CD14-positive monocyte (primary cell): Measurements from ENCODE around the gene DOCK1. TPM values are rescaled to one million over a fixed set of nuclear protein-coding genes. Genes with fewer than 3 reads are reported as not detected.
A peak's percentile ranks its signal among the peaks of the same experiment; 100 is the strongest.

ENCODE experiments used
- DNase-seq, 3 donors: peaks; one replicate each; pipeline ENCODE4 v3.0.0-alpha.2; 2011 to 2022
- H2AFZ ChIP-seq: 2 replicates; pipeline ENCODE4 v1.6.0; 2012; ENCODE audit warnings: mild to moderate bottlenecking, low read depth, low read length, inconsistent platforms; ENCODE audit not compliant: insufficient read depth, poor library complexity, severe bottlenecking
- H3K27ac ChIP-seq, 2 donors: 1 replicate in 1 of 2; 2 replicates in 1 of 2; pipeline ENCODE4 v1.5.1; 2012 to 2013; ENCODE audit warnings: low read length in 2 of 2, control low read depth in 1 of 2, inconsistent platforms in 1 of 2, low read depth in 1 of 2, mild to moderate bottlenecking in 1 of 2
- H3K27me3 ChIP-seq, 2 donors: one replicate each; pipeline versions ENCODE4 v1.6.0 to v1.6.1; 2011 to 2013; ENCODE audit warnings: low read length in 2 of 2; ENCODE audit not compliant: control insufficient read depth in 2 of 2, insufficient read depth in 2 of 2
- H3K36me3 ChIP-seq, 2 donors: replicated peaks in 1 of 2; 1 replicate in 1 of 2; 2 replicates in 1 of 2; pipeline versions ENCODE4 v1.5.1 to v1.6.1; 2012 to 2013; ENCODE audit warnings: low read length in 2 of 2, control low read depth in 1 of 2, inconsistent platforms in 1 of 2, mild to moderate bottlenecking in 1 of 2; ENCODE audit not compliant: insufficient read depth in 2 of 2, control insufficient read depth in 1 of 2
- H3K4me1 ChIP-seq, 2 donors: 1 replicate in 1 of 2; 2 replicates in 1 of 2; pipeline versions ENCODE4 v1.5.1 to v1.6.1; 2012 to 2013; ENCODE audit warnings: low read length in 2 of 2, control low read depth in 1 of 2, inconsistent platforms in 1 of 2, mild to moderate bottlenecking in 1 of 2, moderate library complexity in 1 of 2; ENCODE audit not compliant: insufficient read depth in 2 of 2, control insufficient read depth in 1 of 2
- H3K4me2 ChIP-seq: replicated peaks from 2 replicates; pipeline ENCODE3; 2012; ENCODE audit warnings: low read length, moderate library complexity, mild to moderate bottlenecking; ENCODE audit not compliant: poor library complexity, severe bottlenecking; ENCODE audit errors: extremely low read depth
- H3K4me3 ChIP-seq, 3 experiments: fragments of 200-600 bp in 1 of 3; sonication (generic) in 1 of 3; replicated peaks in 1 of 3; 1 replicate in 2 of 3; 2 replicates in 1 of 3; pipeline ENCODE4 v1.5.1; 2011 to 2013; ENCODE audit warnings: low read length in 3 of 3, mild to moderate bottlenecking in 3 of 3, control low read depth in 2 of 3, low read depth in 2 of 3, inconsistent platforms in 1 of 3, moderate library complexity in 1 of 3
- H3K79me2 ChIP-seq: 2 replicates; pipeline ENCODE4 v1.6.0; 2012; ENCODE audit warnings: mild to moderate bottlenecking, control low read depth, inconsistent platforms, low read length, moderate library complexity; ENCODE audit not compliant: insufficient read depth
- H3K9ac ChIP-seq: 2 replicates; pipeline ENCODE4 v1.6.0; 2017; ENCODE audit warnings: low read length, mild to moderate bottlenecking; ENCODE audit not compliant: insufficient read depth, poor library complexity, severe bottlenecking
- H3K9me3 ChIP-seq, 2 donors: replicated peaks in 1 of 2; 1 replicate in 1 of 2; 2 replicates in 1 of 2; pipeline versions ENCODE4 v1.5.1 to v1.6.1; 2012 to 2013; ENCODE audit warnings: low read length in 2 of 2, control low read depth in 1 of 2; ENCODE audit not compliant: control insufficient read depth in 1 of 2, insufficient read depth in 1 of 2
- H4K20me1 ChIP-seq: 2 replicates; pipeline ENCODE4 v1.6.0; 2012; ENCODE audit warnings: mild to moderate bottlenecking, low read length, control low read depth, moderate library complexity; ENCODE audit not compliant: insufficient read depth
- H3K27ac Mint-ChIP-seq, 7 donors: one replicate each; pipeline ENCODE4 v1.8.0; 2020; ENCODE audit warnings: mild to moderate bottlenecking in 7 of 7, mixed read lengths in 7 of 7, moderate library complexity in 6 of 7, inconsistent platforms in 2 of 7
- H3K27me3 Mint-ChIP-seq, 3 donors: one replicate each; pipeline ENCODE4 v1.8.0; 2021 to 2022; ENCODE audit warnings: low read depth in 3 of 3, mild to moderate bottlenecking in 3 of 3, mixed read lengths in 3 of 3, moderate library complexity in 3 of 3, inconsistent platforms in 1 of 3
- H3K36me3 Mint-ChIP-seq, 2 donors: one replicate each; pipeline ENCODE4 v1.8.0; 2020; ENCODE audit warnings: mixed read lengths in 2 of 2, inconsistent platforms in 1 of 2, mild to moderate bottlenecking in 1 of 2
- H3K4me1 Mint-ChIP-seq: one replicate; pipeline ENCODE4 v1.8.0; 2020; ENCODE audit warnings: mild to moderate bottlenecking, mixed read lengths
- H3K4me3 Mint-ChIP-seq, 2 donors: one replicate each; pipeline ENCODE4 v1.8.0; 2020; ENCODE audit warnings: mild to moderate bottlenecking in 2 of 2, mixed read lengths in 2 of 2, moderate library complexity in 1 of 2
- H3K9me3 Mint-ChIP-seq, 7 donors: one replicate each; pipeline ENCODE4 v1.8.0; 2020 to 2022; ENCODE audit warnings: mixed read lengths in 7 of 7, mild to moderate bottlenecking in 6 of 7, moderate library complexity in 6 of 7, inconsistent platforms in 2 of 7
- WGBS: methylation state at CpG from one replicate; pipeline ENCODE4 v1.1.5; 2013; ENCODE audit warnings: missing lambda C conversion rate; ENCODE audit not compliant: insufficient coverage; 5-methylcytosine and 5-hydroxymethylcytosine counted together
- intact Hi-C, 2 donors: fragments of 100-400 bp; cut with micrococcal nuclease; formaldehyde crosslinking; loops; one replicate each; pipeline versions ENCODE4 v1.15.0 to v1.15.1; 2023
- polyA plus RNA-seq, 3 donors: library from polyadenylated mRNA; depleted of rRNA in 1 of 3; unstranded in 2 of 3; stranded (reverse) in 1 of 3; fragments of 300-500 nt in 2 of 3; fragments of >200 nt in 1 of 3; fragmentation: Illumina TruSeq in 2 of 3; gene quantifications; 1 replicate in 2 of 3; 2 replicates in 1 of 3; pipeline ENCODE4 v1.2.3, GENCODE V29; 2012 to 2021
- TF ChIP-seq, protein P1 (sequence below): fragments of 200-600 bp; IDR thresholded peaks from one replicate; pipeline ENCODE4 v1.8.0; 2022; ENCODE audit warnings: antibody characterized with exemption, mild to moderate bottlenecking

The DOCK1 gene
- polyA plus RNA-seq, 3 donors = 0.31 to 0.35 TPM; not detected in 1

DNA sequence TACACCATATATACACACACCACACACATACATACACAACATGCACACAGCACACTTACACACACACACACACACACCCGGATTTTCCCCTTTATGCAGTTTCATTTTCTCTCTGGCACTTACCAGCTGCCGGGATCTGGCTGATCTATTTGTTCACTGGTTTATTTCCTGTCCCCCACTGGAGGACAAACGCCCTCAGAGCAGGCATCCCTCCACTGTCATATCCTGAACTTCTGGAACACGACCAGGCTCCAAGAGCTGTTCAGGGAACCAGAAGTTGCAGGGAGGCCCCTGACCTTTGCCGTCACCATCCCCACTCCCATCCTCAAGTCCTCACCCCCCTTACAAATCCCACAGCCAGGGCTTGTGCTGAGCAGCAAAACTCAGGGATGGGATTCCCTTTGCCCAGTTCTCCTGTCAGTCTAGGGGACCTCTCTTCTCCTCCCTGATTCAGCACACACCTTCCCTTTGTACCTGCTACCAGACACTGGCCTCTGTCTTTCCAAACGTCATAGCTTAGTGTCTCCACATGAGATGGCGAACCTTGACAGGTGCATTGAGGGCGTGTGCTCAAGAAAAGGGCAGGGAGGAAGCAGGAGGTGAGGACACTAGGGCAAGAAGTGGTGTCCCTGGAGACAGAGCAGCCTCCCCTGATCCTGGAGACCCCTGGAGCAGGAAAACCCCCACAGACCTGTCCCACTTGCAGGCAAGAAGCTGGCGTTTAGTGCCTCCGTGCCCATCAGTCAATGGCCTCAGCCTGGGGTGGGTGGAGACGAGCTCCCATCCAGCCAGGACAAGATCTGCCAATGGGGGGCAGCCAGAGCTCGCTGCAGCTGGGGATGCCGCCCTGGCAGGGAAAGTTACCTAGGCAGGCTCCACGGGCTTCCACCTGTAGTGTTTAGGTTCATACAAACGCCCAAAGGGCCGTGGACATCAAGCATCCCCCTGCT lies 12.7 kb upstream of the DOCK1 start:
- no peak overlapping the region for H3K4me2 ChIP-seq
- Mint-ChIP-seq H3K4me3 (no peak overlapping the region), H3K9me3 (peaks cover 0 to 4% (median 1%) of the 10 kb centered on the region in 7 donors), H3K27ac (peak overlapping the region in 2 of 7 donors; percentile 26 to 36), H3K36me3 (no peaks in the 10 kb centered on the region), H3K4me1 (no peaks in the 10 kb centered on the region), H3K27me3 (peaks cover 0 to 3% (median 2%) of the 10 kb centered on the region in 3 donors)
- H3K4me3 ChIP-seq = no peak overlapping the region
- no peak overlapping the region for H3K9ac ChIP-seq
- no peaks in the 10 kb centered on the region for H4K20me1 ChIP-seq
- H3K27ac ChIP-seq = no peak overlapping the region
- H3K79me2 ChIP-seq = no peaks in the 10 kb centered on the region
- 71% methylated on average over 15 of the region's 16 CpGs for WGBS
- H3K36me3 ChIP-seq = no peaks in the 10 kb centered on the region
- H3K9me3 ChIP-seq = no peaks in the 10 kb centered on the region
- TF ChIP-seq, protein P1, sequence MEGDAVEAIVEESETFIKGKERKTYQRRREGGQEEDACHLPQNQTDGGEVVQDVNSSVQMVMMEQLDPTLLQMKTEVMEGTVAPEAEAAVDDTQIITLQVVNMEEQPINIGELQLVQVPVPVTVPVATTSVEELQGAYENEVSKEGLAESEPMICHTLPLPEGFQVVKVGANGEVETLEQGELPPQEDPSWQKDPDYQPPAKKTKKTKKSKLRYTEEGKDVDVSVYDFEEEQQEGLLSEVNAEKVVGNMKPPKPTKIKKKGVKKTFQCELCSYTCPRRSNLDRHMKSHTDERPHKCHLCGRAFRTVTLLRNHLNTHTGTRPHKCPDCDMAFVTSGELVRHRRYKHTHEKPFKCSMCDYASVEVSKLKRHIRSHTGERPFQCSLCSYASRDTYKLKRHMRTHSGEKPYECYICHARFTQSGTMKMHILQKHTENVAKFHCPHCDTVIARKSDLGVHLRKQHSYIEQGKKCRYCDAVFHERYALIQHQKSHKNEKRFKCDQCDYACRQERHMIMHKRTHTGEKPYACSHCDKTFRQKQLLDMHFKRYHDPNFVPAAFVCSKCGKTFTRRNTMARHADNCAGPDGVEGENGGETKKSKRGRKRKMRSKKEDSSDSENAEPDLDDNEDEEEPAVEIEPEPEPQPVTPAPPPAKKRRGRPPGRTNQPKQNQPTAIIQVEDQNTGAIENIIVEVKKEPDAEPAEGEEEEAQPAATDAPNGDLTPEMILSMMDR = no peak
- intact Hi-C loops = no loop called here
- H3K4me1 ChIP-seq = no peaks in the 10 kb centered on the region
- H3K27me3 ChIP-seq = no peaks in the 10 kb centered on the region
- no peak overlapping the region for H2AFZ ChIP-seq
- no peak for DNase-seq

GRCh38 chr10:126893206-126893605 lies 12.0 kb upstream of the DOCK1 start:
- Histone ChIP-seq H3K9me3 (peaks cover 0 to 2% of the 10 kb centered on the region in 2 donors), H3K27me3 (no peaks in the 10 kb centered on the region), H3K79me2 (no peaks in the 10 kb centered on the region), H4K20me1 (no peaks in the 10 kb centered on the region), H3K4me1 (no peaks in the 10 kb centered on the region), H3K27ac (no peak overlapping the region), H2AFZ (no peak overlapping the region), H3K9ac (no peak overlapping the region), H3K4me3 (no peak overlapping the region), H3K4me2 (no peak overlapping the region), H3K36me3 (no peaks in the 10 kb centered on the region)
- Mint-ChIP-seq H3K4me3 (peak overlapping the region in 1 of 2 donors; percentile 9), H3K27ac (peak overlapping the region in 1 of 7 donors; percentile 26), H3K36me3 (no peaks in the 10 kb centered on the region), H3K27me3 (peaks cover 0 to 3% (median 2%) of the 10 kb centered on the region in 3 donors), H3K9me3 (peaks cover 0 to 8% (median 4%) of the 10 kb centered on the region in 7 donors), H3K4me1 (no peaks in the 10 kb centered on the region)
- intact Hi-C loops = no loop called here
- TF ChIP-seq, protein P1 = no peak
- DNase-seq = no peak
- 90% methylated on average over 5 of the region's 9 CpGs for WGBS
